Islet of Langerhans (tissue), 1 donor: ENCODE results near the gene NUP153.
"Not testable (repeated sequence)": the region's sequence is repeated elsewhere in the genome, so short reads cannot be mapped to it uniquely, and the experiment has no call there.

Experiments used
- FAIRE-seq: peaks from one replicate; lab custom pipeline; 2011; peaks lifted over from hg19 to GRCh38; lab: Jason Lieb, UNC

The NUP153 gene

DNA sequence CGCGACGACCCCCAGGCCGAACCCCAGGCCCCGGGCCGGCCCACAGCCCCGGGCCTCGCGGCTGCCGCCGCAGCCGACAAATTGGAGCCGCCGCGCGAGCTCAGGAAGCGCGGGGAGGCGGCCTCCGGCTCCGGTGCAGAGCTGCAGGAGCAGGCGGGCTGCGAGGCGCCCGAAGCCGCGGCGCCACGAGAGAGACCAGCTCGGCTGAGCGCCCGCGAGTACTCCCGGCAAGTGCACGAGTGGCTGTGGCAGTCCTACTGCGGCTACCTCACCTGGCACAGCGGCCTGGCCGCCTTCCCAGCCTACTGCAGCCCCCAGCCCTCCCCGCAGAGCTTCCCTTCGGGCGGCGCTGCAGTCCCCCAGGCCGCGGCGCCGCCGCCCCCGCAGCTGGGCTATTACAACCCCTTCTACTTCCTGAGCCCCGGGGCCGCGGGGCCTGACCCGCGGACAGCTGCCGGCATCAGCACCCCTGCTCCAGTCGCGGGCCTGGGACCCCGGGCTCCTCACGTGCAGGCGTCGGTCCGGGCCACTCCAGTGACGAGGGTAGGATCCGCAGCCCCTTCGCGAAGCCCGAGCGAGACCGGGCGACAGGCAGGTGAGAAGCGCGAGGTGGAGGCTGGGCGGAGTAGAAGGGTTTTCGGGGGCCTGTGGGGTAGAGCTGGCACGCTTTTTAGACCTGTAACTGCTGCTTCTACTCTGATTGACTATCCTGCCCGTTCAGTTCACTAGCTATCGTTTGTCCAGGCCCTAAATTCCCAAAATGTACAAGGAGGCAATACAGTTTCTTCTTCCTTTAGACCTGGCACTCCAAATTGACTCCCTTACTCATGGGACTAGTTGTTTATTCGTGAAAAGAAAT lies 106.0 kb downstream of the NUP153 start:
- no peak for FAIRE-seq

DNA sequence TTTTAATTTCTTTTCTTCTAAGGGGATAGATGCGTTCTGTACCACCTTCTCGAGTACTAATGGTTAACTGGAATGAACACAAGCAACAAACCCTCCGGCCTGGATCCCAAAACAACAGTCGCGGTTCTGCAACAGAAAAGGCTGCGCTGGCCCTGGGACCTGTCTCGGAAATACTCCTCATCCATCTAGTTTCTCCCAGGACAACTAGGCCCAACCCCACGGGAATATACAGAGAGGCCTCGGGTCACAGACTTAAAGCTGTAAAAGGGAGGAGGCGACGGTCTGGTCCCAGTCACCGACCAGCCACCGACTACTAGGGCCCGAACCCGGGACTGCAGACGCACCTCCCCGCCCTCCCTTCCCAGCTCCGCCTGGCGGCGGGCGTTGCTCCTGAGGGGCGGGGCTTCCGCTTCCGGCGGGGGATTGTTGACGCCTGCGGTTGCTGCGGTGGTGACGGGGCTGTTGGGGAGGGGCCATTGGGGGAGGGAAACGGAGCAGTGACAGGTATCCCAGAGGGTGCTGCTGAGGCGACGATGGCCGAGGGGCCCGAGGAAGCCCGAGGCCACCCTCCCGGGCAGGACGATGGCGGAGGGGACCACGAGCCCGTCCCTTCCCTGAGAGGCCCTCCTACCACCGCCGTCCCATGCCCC lies 106.7 kb downstream of the NUP153 start, which contains the start of gene FAM8A1:
Gene FAM8A1 (plus strand): TSS at position 426 of the 650 bp plus-strand sequence. CDS start 108 bp downstream, at position 534.
- no peak for FAIRE-seq

DNA sequence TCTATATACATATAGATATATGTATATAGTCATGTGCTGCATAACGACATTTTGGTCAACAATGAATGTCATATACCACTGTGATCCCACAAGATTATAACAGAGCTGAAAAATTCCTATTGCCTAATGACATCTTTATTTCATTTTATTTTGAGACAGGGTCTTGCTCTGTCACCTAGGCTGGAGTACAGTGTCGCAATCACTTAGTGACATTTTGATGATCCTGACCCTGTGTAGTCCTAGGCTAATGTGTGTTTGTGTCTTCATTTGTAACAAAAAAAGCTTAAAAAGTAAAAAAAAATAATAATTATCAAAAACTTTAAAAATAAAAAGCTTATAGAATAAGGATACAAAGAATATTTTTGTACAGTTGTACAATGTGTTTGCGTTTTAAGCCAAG lies 110.6 kb downstream of the NUP153 start:
- FAIRE-seq = no peak

DNA sequence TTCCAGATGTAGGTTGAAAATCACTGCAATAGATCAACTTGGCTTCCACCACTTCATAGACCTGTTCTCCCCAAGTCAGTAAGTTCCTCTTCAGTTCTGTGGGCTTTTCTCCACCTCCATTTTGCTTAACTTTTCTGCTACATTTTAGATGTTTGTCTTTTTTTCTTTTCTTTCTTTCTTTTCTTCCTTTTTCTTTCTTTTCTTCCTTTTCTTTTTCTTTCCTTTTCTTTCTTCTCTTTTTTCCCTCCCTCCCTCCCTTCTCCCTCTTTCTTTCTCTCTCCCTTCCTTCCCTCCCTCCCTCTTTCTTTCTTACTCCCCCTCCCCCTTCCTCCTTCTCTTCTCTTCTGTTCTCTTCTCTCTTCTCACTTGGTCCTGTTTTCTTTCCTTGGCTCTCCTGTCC lies 113.5 kb downstream of the NUP153 start:
- no peak for FAIRE-seq

DNA sequence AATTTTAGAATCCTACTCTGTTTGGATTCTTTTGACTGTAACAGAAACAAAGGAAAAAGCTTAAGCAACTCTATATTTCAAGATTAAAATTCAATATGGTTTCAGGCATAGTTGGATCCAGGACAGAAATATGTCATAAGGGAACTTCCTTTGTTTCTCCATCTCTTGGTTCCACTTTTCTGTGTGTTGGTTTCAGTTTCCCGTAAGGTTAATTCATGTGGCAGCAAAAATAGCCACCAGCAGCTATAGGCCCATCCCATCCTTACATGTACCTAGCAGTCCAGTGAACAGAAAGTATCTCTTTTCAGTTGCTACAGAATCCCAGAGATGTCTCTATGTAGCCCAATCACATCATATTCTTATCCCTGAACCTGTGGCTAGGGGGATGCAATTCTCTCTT lies 115.4 kb downstream of the NUP153 start:
- FAIRE-seq = no peak

DNA sequence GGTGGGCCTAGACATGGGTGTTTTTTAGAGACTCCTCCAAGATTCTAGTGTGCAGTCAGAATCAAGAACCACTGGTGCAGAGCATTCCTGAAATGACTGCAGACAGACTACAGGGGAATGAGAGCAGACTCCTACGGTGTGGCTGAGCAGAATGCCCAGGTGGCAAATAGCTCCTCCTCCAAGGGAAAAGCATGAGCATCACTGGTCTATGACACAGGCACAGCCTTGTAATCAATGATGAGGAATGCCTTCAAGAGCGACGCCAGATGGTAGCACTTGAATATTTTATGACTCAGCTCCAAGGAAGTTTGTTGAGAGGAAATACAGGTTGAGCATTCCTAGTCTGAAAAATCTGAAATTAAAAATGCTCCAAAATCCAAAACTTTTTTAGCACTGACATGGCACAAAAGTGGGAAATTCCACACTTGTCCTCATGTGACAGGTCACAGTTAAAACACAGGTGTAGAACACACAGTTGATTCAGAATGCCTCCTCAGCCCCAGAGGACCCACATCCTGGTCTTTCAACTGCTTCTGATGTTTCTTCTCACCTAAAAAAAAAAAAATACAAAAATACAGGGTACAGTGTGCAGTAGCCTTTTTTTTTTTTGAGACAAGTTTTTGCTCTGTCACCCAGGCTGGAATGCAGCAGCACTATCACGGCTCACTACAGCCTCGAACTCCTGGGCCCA lies 117.2 kb downstream of the NUP153 start:
- FAIRE-seq = peak; percentile 47

DNA sequence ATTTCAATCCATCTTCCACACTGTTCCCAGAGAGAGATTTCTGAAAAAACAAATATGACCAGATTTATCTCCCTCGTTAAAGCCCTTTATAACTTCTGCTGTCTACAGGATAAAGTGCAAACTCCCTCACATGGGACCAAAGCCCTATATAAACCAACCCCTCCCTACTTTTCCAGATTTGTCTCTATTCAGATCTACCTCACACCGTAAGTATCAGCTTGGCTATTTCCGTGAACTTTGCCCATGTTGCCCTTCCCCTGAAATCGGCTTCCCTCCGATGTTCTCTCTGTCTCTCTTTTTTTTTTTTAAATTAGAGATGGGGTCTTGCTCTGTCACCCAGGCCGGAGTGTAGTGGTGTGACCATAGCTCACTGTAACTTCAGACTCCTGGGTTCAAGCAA lies 118.7 kb downstream of the NUP153 start:
- no peak for FAIRE-seq

DNA sequence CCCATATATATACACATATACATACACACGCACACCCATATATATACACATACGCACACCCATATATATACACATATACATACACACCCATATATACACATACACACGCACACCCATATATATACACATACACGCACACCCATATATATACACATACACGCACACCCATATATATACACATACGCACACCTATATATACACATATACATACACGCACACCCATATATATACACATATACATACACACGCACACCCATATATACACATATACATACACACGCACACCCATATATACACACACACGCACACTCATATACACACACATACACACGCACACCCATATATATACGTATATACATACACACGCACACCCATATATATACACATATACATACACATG lies 120.1 kb downstream of the NUP153 start:
- not testable (repeated sequence) for FAIRE-seq

DNA sequence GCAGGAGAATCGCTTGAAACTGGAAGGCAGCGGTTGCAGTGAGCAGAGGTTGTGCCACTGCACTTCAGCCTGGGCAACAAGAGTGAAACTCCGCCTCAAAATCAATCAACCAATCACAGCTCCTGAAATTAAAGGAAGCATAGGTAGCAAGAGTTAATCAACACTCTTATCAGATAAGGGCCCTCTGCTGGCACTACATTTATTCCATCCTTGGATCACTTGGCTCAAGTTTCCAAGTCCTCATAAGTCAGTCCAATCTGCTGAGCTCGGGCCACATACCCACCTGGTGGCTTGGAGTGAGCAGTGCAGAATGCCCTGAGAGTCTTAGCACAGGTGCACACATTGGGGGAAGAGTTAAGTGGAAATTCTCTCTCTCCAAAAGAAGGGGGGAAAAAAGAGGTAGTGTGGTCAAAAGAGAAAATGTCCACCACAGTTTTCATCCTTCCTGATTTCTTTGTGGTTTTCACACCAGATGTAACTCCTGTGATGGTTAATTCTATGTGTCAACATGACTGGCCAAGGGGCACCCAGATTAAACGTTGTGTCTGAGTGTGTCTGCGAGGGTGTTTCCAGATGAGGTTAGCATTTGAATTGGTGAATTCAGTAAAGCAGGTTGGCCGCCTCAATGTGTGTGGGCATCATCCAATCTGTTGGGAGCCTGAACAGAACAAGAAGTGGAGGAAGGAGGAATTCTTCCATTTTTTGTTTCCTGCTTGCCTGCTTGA lies 120.8 kb downstream of the NUP153 start:
- FAIRE-seq = no peak

DNA sequence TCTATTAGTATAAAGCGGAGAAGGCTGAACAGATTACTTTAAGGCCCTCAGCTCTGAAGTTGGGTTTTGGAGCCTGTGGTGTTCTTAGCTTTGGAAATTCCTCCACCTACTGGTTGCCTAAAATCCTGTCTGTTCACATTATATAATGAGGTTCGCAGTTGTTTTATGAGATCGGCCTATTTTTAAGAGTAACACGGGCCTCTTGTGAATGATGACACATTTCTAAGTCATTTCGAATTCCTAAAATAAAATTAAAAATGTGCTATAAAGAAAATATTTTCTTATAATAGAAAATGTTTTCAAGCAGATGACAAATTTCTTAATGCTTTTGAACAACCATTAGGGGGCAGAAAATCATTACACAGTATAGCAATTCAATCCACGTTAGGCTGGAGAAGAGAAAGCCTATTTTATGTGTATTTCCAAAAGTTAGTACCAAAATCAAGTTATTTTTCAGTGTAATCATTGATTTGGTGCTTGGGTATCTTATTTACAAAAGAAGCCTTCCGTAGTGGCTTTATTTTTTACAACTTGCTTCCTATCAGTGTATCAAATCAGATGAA lies 122.4 kb downstream of the NUP153 start:
- FAIRE-seq = peak; percentile 95

DNA sequence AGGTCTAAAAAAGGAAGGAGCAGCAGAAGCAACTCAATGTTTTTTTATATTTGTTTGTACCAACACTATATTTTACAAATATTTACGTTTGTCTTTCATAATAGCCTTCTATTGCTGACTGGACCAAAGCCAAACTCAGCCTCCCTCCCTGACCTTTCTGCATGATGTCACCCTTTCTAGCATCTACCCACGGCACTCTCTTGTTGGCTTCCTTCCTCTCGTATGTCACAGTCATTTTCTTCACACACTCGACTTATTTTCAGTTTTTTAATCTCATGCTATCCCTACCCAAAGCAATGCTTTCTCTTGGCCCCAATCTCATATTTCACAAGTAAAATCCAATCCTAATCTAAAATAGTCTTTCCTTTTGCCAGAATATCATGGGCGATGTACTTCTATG lies 122.9 kb downstream of the NUP153 start:
- no peak for FAIRE-seq

DNA sequence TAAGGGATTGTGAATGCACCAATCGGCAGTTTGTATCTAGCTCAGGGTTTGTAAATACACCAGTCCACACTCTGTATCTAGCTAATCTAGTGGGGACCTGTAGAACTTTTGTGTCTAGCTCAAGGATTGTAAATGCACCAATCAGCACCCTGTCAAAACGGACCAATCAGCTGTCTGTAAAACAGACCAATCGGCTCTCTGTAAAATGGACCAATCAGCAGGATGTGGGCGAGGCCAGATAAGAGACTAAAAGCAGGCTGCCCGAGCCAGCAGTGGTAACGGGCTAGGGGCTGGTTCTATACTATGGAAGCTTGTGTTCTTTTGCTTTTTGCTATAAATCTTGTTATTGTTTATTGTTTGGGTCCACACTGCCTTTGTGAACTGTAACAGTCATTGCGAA lies 125.4 kb downstream of the NUP153 start:
- not testable (repeated sequence) for FAIRE-seq

DNA sequence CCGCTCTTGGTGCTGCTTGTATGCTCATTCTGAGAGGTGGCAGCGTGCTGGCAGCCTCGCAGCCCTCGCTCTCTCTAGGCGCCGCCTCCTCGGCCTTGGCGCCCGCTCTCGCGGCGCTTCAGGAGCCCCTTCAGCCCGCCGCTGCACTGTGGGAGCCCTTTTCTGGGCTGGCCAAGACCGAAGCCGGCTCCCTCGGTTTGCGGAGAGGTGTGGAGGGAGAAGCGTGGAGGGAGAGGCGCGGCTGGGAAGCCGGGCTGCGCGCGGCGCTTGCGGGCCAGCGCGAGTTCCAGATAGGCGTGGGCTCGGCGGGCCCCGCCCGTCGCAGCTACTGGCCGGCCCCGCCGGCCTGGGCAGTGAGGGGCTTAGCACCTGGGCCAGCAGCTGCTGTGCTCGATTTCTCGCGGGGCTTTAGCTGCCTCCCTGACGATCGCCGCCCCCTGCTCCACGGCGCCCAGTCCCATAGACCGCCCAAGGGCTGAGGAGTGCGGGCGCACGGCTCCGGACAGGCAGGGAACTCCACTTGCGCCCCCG lies 126.1 kb downstream of the NUP153 start:
- FAIRE-seq = no peak

DNA sequence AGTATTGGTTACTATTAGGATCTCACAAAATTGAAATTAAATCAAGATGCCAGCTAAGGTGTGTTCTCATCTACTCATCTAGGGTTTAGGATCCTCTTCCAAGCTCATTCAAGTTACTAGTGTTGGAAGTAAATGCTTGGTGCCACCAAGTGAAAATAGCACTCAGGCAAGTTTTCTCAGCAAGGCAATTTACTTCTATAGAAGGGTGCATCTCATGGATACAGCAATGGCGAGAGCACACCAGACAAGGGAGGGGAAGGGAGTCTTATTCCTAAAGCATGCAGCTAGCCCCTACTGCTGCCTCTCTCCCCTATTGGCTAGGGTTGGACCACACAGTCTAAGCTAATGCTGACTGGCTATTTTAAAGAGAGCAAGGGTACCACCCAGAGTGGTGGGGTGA lies 129.7 kb downstream of the NUP153 start:
- FAIRE-seq = no peak

DNA sequence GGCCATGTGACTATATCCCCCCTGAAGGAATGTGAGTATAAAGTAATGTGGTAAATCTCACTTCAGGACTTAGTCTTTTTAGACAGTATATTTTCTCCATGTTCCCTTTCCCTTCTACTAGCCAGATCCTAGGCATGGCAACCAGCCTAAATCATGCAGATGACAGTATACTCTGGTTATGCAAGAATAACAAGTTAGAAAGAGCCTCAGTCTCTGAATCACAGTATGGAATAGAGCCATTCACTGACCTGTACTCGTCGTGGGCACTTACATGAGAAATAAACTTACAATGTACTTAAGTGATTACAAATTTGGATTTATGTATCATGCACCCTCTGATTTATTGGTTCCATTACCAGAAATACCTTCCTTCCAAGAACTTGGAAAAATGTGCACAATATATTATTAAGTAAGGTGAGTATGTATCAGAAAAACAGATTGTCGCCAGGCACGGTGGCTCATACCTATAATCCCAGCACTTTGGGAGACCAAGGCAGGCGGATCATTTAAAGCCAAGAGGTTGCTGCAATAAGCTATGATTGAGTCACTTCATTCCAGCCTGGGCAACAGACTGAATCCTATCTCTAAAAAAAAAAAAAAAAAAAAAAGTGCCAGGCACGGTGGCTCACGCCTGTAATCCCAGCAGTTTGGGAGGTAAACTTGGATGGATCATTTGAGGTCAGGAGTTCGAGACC lies 131.7 kb downstream of the NUP153 start:
- no peak for FAIRE-seq

DNA sequence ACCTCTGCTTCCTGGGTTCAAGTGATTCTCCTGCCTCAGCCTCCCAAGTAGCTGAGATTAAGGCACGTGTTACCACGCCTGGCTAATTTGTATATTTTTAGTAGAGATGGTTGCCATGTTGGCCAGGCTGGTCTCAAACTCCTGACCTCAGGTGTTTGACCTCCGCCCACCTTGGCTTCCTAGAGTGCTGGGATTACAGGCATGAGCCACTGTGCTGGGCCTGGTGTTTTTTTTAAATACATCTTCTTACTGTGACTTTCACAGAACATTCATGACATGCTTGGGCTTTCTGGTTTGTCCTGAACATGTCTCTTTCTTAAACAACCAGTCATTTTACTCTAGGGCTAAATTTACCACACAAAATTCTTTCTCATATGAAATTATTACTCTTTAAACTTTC lies 141.3 kb downstream of the NUP153 start:
- no peak for FAIRE-seq
